Activated naive CD4-positive, alpha-beta T cell treated with anti-CD3 and anti-CD28 coated beads for 36 hours (primary cell): ENCODE results near the gene TNFRSF13B. TPM values are rescaled to one million over a fixed set of nuclear protein-coding genes. Genes with fewer than 3 reads are reported as not detected.
"Not testable (repeated sequence)": the region's sequence is repeated elsewhere in the genome, so short reads cannot be mapped to it uniquely, and the experiment has no call there.

Experiments used
- CTCF ChIA-PET: fragments of 350-600 bp; sonication (Branson Sonifier 250); formaldehyde crosslinking; loops from one replicate; lab custom pipeline; 2021; ENCODE audit warnings: antibody characterized with exemption; lab: Charles Lee
- DNase-seq: peaks from one replicate; pipeline ENCODE4 v3.0.0-alpha.2; 2020
- H3K27ac Mint-ChIP-seq: one replicate; pipeline ENCODE4 v1.8.0; 2021; ENCODE audit warnings: mild to moderate bottlenecking, mixed read lengths
- H3K27me3 Mint-ChIP-seq: one replicate; pipeline ENCODE4 v1.8.0; 2021; ENCODE audit warnings: low read depth, mixed read lengths
- H3K36me3 Mint-ChIP-seq: one replicate; pipeline ENCODE4 v1.8.0; 2021; ENCODE audit warnings: low read depth, mixed read lengths
- H3K4me1 Mint-ChIP-seq: one replicate; pipeline ENCODE4 v1.8.0; 2021; ENCODE audit warnings: low read depth, mixed read lengths
- H3K4me3 Mint-ChIP-seq: one replicate; pipeline ENCODE4 v1.8.0; 2021; ENCODE audit warnings: mild to moderate bottlenecking, moderate library complexity, mixed read lengths
- H3K9me3 Mint-ChIP-seq: one replicate; pipeline ENCODE4 v1.8.0; 2021; ENCODE audit warnings: mixed read lengths
- intact Hi-C: fragments of 100-400 bp; cut with micrococcal nuclease; formaldehyde crosslinking; loops from one replicate; pipeline ENCODE4 v1.15.1; 2023
- total RNA-seq, 2 experiments: library from RNA; stranded (reverse); gene quantifications; one replicate each; pipeline ENCODE4 v1.2.3, GENCODE V29; 2021

TNFRSF13B gene
- total RNA-seq, 2 experiments from 2014 or later: not detected

DNA sequence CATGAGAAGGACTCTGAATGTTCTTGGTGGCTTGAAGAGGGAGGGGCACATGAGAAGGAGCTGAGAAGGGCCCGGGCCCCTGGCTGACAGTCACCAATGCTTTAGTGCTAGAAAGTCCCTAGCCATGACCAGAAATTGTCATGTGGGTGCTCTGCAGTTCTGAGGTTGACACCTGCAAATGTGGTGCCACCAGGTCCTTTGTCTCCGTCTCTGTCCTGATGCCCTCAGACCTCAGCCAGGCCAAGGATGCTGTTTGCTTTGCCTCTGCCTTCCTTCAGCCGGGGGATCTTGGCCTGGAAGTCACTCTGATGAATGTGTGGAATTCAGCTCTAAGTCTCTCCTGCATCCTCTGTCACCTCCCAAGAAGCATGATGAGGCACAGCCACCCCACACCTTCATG lies 63.6 kb downstream of the TNFRSF13B start:
- Mint-ChIP-seq H3K27ac (no peak overlapping the region), H3K4me1 (peaks cover 43% of the 10 kb centered on the region), H3K36me3 (no peaks in the 10 kb centered on the region), H3K4me3 (no peak overlapping the region), H3K27me3 (no peaks in the 10 kb centered on the region), H3K9me3 (no peaks in the 10 kb centered on the region)
- intact Hi-C loops: no loop called here
- CTCF ChIA-PET: no interaction called here
- no peak for DNase-seq

DNA sequence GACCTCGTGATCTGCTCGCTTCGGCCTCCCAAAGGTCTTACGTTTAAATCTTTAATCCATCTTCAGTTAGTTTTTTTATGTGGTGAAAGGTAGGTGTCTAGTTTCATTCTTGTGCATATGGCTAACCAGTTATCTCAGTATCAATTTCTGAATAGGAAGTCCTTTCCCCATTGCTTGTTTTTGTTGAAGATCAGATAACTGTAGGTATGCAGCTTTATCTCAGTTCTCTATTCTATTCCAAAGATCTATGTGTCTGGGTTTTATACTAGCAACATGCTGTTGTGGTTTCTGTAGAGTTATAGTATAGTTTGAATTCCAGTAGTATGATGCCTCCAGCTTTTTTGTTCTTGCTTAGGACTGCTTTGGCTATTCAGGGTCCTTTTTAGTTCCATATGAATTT lies 65.2 kb downstream of the TNFRSF13B start:
- Mint-ChIP-seq H3K9me3 (no peaks in the 10 kb centered on the region), H3K27me3 (peaks cover 7% of the 10 kb centered on the region), H3K4me3 (no peak overlapping the region), H3K27ac (no peak overlapping the region), H3K4me1 (peaks cover 34% of the 10 kb centered on the region), H3K36me3 (no peaks in the 10 kb centered on the region)
- CTCF ChIA-PET: no interaction called here
- intact Hi-C loops: no loop called here
- no peak for DNase-seq

GRCh38 chr17:16905593-16906191 lies 66.2 kb downstream of the TNFRSF13B start:
- no peak overlapping the region for H3K27ac Mint-ChIP-seq
- intact Hi-C loops: no loop called here

GRCh38 chr17:16903070-16903469 lies 68.8 kb downstream of the TNFRSF13B start:
- H3K9me3 Mint-ChIP-seq, H3K4me3 Mint-ChIP-seq, intact Hi-C loops, H3K36me3 Mint-ChIP-seq, DNase-seq, H3K27ac Mint-ChIP-seq, CTCF ChIA-PET: not testable (repeated sequence)
- Mint-ChIP-seq H3K4me1 (peaks cover 13% of the 10 kb centered on the region), H3K27me3 (peaks cover 10% of the 10 kb centered on the region)

More at GRCh38 chr17:16905593-16906191, 66.2 kb downstream of the TNFRSF13B start:
- peaks cover 24% of the 10 kb centered on the region for H3K4me1 Mint-ChIP-seq
- no peak for DNase-seq
- no peaks in the 10 kb centered on the region for H3K9me3 Mint-ChIP-seq
- peaks cover 10% of the 10 kb centered on the region for H3K27me3 Mint-ChIP-seq
- no peak overlapping the region for H3K4me3 Mint-ChIP-seq
- CTCF ChIA-PET: interaction anchor here (0.6 kb wide), 1 partner anchor 556 kb away, joined by 5 read pairs; no protein-coding TSS in a partner anchor
- H3K36me3 Mint-ChIP-seq: no peaks in the 10 kb centered on the region

- H3K9me3 Mint-ChIP-seq: no peaks in the 10 kb centered on the region
- intact Hi-C loops: no loop called here
- no peak for DNase-seq
- no peaks in the 10 kb centered on the region for H3K4me1 Mint-ChIP-seq
- H3K4me3 Mint-ChIP-seq: no peak overlapping the region
- H3K36me3 Mint-ChIP-seq: no peaks in the 10 kb centered on the region
- CTCF ChIA-PET: no interaction called here
- no peak overlapping the region for H3K27ac Mint-ChIP-seq
- peaks cover 10% of the 10 kb centered on the region for H3K27me3 Mint-ChIP-seq
Observed at GRCh38 chr17:16900288-16900882, 71.5 kb downstream of the TNFRSF13B start.

DNA sequence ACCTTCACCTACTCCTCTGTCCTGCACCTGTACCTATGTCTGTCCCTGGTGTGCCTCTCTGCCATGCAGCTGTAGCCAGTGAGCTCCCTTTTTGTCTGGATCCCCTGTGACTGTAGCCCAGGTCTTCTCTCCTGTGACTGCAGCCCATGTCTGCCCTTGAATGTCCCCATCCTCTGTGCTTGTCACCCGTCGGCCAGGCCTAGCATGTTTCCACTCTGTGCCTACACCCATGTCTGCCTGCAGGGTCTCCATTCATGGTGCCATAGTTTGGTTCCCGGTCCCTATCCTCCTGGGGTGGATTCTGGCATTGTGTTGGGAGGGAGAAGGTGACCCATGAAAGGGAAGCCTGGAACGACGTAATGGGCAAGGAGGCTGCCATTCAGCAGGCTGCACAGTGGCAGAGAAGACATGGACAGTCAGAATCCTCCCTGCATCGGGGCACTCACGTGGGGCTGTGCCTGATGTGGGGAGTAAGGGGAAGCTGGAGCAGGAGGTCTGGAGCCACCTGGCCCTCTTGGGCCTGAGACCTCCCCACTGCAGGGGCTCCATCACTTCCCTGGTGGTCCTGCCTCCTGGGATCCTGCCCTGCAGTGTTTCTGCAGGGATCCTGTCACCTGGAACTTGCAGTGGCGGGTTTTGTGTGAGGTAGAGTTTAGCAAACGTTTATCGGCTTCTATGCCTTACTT lies 74.6 kb downstream of the TNFRSF13B start:
- H3K9me3 Mint-ChIP-seq, H3K36me3 Mint-ChIP-seq, DNase-seq, intact Hi-C loops, H3K27ac Mint-ChIP-seq, H3K27me3 Mint-ChIP-seq, H3K4me1 Mint-ChIP-seq, CTCF ChIA-PET, H3K4me3 Mint-ChIP-seq: not testable (repeated sequence)

DNA sequence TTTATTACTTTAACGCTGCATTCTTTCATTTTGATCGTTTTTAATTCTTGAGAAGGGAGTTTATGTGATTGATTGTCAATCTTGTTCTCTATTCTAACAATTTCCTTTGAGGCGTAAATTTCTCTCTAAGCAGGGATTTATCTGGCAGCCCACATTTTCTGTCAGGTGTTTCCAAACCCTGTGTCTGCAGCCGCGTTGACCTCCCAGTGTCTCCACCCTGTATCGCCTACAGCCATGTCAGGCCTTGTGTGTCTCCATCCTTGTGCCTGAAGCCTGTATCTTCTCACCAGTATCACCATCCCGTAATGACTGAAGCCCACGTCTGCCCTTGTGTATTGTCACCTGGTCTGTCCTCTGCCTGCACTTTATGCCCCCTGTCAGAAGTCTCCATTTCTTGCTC lies 75.7 kb downstream of the TNFRSF13B start:
- H3K4me3 Mint-ChIP-seq, CTCF ChIA-PET, H3K4me1 Mint-ChIP-seq, H3K27me3 Mint-ChIP-seq, H3K9me3 Mint-ChIP-seq, H3K27ac Mint-ChIP-seq, H3K36me3 Mint-ChIP-seq, DNase-seq, intact Hi-C loops: not testable (repeated sequence)

GRCh38 chr17:16893527-16893926 lies 78.4 kb downstream of the TNFRSF13B start:
- intact Hi-C loops, H3K4me1 Mint-ChIP-seq, DNase-seq, CTCF ChIA-PET, H3K36me3 Mint-ChIP-seq, H3K27ac Mint-ChIP-seq, H3K27me3 Mint-ChIP-seq, H3K4me3 Mint-ChIP-seq, H3K9me3 Mint-ChIP-seq: not testable (repeated sequence)

DNA sequence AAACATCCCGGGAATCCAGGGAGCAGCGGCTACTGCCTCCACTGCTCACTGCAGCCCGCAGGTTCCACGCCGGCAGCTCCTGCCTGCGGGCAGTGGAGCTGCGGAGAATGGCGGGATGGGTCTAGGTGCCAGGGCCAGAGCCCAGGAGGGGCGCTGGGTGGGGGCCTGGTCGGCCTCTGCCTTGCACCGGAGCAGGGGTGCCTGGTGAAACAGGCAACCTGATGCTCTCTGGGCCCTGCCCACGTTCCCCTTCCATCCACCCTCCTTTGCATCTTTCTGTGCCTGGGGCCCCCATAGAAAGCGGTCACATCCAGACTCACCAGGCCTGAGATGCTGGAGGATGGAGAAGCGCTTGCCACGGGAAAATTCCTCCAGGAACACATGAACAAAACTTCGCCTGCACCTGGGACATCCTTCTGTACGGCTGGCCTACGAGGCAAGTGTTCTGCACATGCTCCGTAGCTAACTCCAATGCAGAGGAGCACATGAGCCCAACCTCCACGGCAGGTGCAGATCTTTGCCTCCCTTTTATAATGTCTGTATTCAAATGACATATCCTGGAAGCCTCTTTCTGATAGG lies 79.0 kb downstream of the TNFRSF13B start:
- DNase-seq, H3K9me3 Mint-ChIP-seq, H3K27me3 Mint-ChIP-seq, H3K4me3 Mint-ChIP-seq, CTCF ChIA-PET, H3K4me1 Mint-ChIP-seq, intact Hi-C loops, H3K36me3 Mint-ChIP-seq, H3K27ac Mint-ChIP-seq: not testable (repeated sequence)

- Mint-ChIP-seq H3K36me3 (no peaks in the 10 kb centered on the region), H3K4me3 (no peak overlapping the region), H3K9me3 (no peaks in the 10 kb centered on the region), H3K4me1 (no peaks in the 10 kb centered on the region), H3K27ac (no peak overlapping the region), H3K27me3 (no peaks in the 10 kb centered on the region)
- intact Hi-C loops: no loop called here
- CTCF ChIA-PET: no interaction called here
- no peak for DNase-seq
Observed at GRCh38 chr17:16889088-16889465, 82.8 kb downstream of the TNFRSF13B start.
